HG03196 (cell line): ENCODE results near the gene CD44.

Experiments
- ATAC-seq: cut with Tn5 transposase; IDR thresholded peaks from one replicate; pipeline ENCODE4 v1.9.1; 2021; ENCODE audit not compliant: unreplicated experiment

The CD44 gene

DNA sequence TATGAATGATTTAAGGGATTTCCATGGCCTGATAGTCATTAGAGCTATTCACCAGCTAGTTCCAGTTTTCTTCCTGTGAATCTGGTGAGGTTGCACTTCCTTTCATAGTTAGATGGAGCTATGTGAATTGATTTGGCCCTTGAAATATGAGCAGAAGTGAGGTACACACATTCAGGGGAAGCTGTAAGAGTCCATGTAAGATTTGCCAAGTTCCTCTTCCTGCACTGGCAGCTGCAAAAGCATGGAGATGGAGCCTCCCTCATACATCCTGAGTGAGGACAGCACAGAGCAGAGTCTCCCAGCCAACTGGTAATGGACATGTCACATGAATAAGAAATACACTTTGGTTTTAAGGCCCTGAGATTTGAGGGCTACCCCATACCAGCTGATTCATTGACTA is 111.7 kb downstream of the CD44 start:
- ATAC-seq = no peak

DNA sequence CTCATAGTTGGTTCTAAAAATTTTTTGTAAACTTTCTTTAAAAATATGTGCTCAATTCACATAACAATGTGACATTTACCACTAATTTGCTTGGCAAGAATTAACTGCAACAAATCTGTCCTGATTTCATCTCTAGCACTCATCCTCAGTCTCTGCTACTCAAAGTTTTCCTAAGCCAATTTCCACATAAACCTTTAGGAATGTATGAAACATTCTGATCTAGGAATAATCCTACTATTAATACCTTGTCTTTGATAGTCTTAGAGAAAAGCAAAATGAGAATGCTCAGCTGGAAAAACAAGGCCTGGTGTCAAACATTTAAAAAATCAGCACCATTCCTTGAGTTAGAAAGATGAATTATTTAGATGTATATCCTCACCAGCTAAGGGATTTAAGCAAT is 114.3 kb downstream of the CD44 start:
- no peak for ATAC-seq

DNA sequence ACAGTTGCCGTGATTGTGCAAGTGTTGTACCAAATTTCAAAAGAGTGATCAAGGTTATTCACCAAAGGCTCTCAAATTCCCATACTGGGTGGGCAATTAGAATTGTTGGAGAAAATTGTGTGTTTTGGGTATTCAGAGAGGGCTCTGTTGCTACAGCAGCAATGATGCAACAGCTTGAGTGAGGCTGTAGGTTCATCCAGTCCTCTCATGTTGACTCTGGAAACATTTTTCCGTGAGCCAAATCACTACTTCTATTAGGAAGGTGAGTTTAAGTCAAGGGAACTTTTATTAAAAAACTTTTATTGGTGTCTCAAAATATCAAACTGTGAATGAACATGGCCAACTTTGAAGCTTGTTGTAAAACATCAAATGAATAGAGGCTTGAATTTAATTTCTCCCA is 116.5 kb downstream of the CD44 start:
- ATAC-seq = no peak

DNA sequence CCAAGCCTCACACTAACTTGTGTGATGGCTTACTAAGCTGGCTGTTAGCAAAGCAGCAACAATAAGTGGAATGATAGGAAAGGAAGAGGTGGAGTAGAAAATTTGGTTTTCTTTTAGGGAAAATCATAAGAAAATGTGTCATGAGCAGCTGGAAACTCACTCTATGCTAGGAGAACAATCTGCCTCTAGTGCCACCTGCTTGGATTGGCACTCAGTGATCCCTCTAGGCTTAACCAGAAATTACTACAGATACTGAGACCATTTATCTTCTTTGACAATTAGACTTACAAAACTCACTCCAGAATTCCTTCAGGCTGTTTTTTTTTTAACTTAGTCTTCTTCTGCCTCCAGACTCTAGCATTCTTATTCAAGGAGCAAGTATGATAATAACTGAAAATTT is 117.3 kb downstream of the CD44 start:
- ATAC-seq = no peak

DNA sequence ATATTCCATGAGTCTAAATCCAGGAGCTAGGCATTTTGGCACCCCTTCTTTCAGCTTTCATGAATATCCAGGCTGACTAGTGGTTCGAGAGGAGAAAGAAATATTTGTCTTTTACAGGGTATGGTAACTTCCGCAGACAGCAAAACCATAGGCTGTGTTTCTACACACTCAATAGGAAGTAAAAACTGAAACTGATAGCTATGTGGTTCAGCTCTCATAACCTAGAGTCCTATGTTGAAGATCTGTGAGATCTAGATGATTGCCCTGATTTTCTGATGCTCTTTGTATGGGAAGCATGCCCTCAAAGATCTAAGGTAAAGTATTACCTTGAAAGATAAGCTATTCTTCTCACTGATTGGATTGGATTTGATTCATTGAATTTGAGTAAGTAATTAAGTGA is 118.3 kb downstream of the CD44 start:
- peak; percentile 97 for ATAC-seq

DNA sequence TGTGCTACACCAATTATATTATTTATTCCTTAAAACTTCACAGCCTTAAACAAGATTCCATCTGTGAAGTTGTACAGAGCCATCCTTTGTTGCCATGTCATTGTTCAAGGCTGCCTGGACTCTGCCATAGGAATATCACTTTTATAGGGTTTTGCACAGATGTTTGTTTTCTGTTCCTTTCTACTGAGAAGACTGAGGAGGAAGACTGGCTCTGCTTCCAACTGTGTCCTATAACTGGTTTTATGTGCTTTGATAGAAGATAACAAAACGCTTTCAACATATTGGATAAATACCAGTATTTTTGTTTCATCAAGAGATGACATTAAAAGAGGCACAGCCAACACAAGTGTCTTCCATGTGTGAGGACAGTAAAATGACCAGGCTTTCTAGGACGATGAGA is 120.6 kb downstream of the CD44 start:
- ATAC-seq = no peak

DNA sequence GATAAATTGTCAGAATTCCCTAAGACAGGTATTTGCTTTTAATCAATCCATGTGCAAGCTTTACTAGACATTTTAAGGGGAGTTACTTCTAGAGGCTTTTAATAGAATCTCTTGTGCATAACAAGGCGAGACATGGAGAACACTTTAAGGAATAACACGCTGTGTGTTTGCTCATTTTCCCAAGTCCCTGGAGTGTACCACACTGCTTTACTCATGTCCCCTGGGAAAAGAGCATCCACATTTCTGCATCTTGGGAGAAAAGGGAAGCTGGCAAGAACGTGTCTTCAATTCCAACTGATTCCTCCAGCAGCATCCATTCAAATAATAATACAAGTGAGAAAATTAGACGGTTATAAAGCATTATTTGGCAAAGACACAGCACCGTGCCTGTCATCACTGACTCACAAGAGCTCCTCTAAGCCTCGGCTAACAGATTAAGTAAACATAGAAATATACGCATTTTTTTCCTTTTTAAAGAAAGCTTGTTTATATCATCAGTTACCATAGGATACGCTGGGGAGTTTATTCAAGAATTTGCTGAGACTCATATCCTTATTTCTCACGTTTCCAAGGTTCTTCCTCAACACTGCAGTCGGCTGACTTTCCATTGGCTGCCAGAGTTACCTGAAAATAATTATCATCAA is 121.5 kb downstream of the CD44 start:
- no peak for ATAC-seq

DNA sequence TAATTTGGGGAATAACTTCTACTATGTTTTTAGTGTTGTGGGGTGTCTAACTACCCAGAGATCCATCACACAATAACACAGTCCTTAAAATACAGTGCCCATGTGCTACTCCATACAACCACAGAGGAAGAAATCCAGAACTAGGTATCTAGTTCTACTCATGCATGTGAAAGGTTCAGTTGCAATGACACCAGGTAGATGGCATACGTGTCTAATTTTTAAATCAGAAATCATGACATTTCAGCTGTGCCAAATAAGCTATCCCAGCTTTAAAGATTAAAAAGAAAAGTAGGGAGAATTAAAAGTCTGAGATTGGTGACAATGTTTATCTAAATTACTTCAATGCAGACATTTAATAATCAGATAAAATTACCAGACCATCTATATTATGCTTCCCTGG is 122.2 kb downstream of the CD44 start:
- no peak for ATAC-seq

DNA sequence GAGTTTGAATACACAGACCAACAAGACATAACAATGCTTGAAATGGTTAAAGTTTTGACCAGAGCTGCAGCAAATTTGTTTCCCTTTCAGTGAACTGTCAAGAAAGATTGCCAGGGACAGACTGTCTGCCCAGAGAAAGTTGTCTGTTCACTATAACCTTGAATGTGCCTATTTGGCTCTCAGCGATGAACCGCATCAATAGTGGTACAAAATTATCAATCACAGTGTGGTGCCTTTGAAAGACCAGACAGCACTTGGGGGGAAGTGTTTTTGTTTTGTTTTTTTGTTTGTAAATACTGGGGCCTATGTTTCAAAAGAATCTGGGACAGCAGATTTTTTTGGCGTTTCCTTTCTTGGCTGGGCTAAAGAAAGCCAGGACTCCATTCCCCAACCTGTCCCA is 123.1 kb downstream of the CD44 start:
- ATAC-seq = no peak

DNA sequence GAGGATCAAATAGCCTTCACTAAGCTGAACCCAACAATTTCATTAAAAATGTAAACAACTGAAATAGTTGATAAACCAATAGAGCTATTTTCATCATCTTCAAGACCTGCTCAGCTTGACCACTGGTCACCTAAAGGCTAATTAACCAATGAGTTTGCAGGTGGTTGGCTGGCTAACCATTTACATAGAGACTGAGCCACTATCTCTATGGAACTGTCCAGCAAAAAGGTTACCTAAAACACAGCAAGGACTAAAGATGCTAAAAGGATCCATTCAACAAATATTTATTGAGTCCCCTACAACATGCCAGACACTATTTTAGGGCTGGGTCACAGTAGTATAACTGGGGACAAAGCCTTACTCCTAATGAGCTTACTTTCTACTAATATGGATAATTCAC is 123.8 kb downstream of the CD44 start:
- no peak for ATAC-seq

DNA sequence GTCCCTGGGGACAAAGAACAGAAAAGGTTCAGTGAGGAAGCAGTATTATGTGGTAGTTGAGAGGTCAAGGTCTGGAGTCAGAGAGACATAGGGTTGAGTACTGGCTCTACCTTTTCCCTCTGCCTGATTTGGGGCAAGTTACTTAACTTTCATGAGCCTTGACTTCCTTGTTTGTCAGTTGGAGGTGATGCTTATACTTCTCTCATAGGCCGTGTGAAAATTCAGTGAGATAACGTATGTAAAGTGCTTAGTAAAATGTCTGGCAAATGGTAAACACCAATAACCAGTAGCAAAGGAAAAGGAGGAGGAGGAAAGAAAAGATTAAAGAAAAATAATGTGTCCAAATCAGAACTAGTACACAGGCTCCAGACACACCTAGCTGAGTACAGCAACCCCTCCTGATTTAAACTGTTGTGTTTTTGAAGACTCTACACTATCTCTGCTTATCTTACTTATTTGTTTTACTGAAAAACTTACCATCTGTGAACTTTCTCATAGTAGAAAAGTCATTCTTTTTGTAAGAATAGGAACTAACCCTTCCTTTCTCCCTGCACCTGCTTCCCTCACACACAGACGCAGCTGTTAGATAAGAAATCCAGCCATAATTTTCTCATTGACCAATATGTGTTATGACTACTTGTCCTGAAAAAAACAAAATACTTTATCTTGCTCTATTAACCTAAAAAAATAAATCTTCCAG is 126.9 kb downstream of the CD44 start:
- no peak for ATAC-seq

DNA sequence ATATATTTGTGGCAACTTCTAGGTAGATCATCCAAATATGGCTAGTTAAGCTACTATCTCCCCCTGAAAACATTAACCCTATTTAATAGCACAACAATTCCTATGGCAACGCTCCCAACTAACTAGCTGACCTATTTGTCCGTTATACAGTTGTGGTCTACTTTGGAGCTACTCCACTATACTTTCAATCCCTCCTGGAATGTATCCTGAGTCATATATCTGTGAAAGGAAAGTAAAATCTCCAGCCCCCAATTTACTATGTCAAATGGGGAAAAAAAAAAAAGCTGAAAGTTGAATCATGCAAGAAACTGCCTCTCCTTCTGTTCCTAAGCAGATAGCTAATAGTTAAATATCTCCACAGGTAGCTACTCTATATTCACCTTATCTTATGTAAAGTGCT is 128.5 kb downstream of the CD44 start:
- ATAC-seq = no peak

DNA sequence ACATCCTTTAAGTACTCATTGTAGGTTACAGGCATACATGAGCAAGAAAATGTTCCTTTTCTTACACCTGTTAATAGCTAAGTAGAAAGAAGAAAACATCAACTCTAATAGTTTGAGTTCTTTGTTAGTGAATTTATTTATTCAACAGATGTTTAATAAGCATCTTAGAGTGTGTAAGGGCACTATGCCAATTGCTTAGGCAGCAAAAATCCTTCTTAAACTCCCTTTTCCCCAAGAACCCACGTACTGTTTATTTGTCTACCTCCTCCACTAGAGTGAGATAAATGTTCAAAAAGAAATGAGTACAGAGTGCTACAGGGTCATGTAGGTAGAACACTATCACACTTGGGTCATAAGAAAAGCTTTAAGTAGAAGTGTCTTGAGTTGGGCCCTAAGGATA is 131.4 kb downstream of the CD44 start:
- ATAC-seq = no peak

DNA sequence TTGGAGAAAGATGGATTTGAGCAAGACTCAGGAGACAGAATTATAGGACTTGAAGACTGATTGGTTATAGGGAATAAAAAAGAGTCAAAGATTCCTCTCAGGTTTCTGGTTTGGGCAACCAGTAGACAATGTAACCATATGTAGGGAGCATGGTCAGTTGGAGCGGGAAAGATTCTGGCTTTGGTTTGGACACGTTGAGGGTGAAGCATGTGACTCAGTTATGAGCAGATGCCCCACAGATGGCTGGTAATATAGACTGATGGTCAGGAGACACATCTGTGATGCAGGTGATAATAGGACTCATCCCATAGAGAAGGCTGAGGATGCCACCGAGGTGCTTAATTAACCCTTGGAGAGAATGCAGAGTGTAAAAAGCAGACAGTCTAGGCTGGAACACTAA is 132.1 kb downstream of the CD44 start:
- ATAC-seq = no peak

DNA sequence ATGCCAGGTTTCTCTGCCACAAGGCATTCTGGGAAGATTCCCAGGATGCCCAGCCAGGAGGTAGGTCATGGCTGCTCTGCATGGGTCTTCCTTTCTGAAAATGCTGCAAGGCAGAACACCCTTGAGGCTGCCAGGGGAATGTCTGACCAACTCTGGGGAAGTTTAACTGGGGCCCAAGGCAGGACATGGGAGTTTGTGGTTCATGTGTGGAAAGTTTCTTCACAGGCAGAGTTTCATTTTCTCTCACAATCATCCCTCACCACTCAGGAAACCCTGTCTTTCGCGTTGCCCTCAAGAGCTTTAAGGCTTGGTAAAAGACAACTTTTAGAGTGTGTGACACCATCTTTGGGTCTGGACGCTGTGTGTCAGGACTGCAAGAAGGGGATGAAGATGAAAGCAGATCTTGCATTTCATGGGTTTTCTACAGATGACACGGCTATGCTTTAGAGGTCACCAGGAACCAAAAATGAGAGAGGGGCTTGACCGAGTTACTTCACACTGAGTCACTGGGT is 133.5 kb downstream of the CD44 start:
- peak; percentile 89 for ATAC-seq

DNA sequence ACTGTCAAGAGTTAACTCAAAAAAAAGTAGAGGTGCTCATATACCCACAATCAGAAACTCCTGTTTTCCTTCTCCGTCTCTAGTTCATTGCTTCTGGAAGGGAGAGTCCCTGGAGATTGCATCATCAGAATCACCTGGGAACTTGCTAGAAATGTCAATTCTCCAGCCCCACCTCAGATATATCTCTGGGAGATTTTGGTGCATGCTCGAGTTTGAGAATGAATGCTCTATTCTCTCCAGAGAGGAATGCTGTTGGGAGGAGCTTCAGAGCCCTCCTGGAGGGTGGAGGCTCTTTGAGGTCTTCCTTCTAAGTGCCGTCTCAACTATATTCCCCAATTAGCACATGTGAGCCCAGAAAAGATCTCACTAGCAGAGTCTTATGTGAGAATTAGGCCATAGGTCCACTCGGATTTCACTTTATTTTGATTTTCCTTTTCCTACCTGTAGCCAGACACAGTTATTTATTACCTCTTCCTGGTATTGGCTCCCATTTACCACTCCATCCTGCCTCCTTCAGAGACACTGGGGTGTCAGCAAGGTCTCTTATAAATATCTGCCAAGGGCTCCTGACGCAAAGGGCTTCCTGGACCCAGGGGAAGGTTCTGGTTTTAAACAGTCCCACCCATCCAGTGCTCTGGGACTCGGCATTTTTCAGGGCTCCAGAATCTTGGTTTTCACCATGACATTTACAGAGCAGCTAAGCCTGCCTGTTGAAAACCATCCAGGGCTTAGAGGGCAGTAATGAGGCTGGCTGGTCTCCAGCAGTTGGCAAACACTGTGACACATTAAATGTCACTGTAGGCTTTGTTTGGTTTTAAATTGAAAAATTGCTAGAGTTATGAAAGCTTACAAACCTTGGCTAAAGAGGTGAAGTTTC is 136.2 kb downstream of the CD44 start:
- no peak for ATAC-seq

DNA sequence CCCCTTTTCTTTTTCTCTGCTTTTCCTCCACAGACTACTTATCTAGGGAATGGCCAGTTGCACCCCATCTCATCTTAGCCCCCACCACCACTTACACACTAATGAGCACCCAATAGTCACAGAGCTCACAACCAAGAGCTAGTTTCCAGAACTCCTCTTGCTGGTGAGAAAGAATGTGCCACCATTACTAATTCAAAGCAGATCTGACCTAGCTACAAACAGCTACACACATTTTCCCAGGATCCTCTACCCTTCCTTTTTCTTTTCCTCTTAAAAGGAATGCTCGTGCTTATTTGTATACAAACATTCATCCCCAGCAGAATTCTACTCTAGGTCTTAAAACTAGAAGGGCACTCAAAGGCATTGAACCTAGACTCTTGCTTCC is 136.8 kb downstream of the CD44 start:
- no peak for ATAC-seq

DNA sequence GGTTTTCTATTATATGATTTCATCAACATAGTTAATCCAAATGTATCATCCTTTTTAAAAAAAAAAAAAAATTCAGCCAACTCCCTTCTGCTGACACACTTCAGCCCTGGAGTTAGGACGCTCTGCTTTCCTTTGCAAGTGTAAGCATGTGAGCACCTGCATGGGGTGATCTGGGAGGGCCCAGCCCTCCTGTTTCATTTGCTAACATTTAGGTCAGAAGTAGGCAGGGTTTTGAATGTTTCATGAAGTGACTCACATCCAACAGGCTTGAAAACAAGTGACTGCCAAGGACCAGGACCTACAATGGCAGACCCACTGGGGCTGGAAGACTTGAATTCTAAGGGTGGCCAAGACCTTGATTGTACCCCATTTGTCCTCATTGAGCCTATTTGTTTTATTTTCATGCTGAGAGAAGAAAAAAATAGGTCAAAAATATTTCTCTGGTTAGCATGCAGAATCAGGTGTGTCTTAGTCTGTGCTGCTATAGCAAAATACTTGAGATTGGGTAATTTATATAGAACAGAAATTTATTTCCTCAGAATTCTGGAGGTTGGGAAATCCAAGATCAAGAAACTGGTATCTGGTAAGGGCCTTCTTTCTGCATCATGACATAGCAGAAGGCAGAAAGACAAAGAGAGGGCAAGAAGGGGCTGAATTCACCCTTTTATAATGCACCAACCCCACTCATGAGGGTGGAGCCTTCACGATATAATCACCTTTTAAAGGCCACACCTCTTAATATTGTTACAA is 137.6 kb downstream of the CD44 start:
- ATAC-seq = no peak

DNA sequence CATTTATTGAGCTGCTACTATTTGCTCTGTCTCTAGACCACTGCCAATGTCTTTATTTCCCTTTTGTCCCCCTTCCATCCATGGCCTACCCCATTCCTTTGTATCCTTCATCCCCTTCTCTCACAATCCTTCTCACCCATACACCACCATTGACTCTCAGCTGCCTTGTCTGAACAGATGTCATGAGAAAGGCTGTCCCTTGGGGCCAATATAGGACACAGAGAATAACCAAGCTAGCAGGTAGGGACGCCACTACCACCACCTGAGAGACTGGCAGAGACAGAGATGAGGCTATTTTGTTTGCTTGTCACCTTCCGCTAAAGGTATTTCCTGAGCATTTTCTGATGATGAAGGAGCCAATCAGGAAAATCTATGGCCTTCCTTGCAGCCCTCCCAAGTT is 138.9 kb downstream of the CD44 start:
- no peak for ATAC-seq

DNA sequence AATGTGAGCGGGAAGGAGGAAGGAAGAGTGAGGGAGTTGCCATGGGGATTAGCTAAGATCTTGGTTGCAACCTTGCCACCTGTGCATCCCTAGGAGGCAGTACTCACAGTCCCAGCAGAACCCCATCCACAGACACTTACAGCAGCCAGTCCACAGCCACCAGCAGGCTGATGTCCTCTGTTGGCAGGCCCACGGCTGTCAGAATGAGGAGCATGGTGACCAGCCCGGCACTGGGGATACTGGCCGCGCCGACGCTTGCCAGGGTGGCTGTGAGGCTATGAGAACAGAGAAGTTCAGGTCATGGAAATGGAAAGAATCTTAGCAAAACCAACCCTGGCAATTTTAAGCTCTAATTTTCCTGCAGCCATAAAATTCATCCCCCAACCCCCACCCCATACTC is 141.8 kb downstream of the CD44 start:
- no peak for ATAC-seq

DNA sequence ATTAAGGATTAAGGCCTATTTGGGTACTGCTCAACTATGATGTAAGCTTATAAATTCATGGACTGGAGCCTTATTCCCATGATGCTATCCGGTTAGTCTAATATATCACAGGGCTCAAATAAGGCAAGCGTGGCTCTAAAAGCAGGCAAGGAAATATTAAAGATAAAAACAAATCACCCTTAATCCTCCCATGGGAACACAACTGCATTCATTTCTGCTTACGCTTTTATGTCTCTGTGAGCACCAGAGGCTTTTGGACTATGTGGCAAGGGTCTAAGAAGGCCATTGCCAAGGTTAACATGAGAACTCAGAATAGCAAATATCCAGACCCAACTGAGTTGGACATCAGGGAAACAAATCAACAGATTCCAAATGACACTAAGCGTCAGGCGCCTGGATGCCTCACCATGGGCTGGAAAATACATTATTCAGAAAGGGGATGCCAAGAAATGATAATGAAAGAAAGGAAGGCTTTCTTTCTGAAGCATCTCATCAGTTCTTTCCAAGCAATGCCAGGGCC is 142.3 kb downstream of the CD44 start:
- ATAC-seq = no peak
